Measurements from ENCODE around the gene TSC2.
"Not testable (repeated sequence)": the region's sequence is repeated elsewhere in the genome, so short reads cannot be mapped to it uniquely, and the experiment has no call there.

Gene TSC2

DNA sequence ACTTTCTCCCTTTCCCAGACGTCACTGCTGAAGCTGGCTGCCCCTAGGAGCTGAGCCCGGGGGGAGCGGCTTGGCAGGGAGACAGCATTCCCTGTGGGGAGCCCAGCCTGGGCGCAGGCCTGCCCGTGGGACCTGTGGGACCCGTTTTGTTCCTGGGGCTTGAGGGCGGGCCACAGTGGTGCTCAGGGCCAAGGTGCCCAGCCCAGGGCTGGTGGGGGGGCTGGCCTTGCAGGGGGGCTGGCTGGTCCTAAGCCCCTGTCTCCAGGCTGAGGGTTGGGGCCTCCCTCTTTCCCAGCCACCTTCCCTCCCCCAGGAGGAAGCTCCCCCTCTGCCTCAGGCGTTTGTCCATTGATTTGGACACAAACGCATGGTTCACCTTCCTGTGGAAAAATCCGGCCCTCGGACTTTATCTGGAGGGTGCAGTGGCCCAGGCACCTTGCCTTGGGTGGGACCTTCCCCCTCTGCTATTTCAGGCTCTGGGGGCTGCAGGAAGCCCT is 16.7 kb upstream of the TSC2 start:
- DNase-seq (ENCODE audit: low read depth): no peak

DNA sequence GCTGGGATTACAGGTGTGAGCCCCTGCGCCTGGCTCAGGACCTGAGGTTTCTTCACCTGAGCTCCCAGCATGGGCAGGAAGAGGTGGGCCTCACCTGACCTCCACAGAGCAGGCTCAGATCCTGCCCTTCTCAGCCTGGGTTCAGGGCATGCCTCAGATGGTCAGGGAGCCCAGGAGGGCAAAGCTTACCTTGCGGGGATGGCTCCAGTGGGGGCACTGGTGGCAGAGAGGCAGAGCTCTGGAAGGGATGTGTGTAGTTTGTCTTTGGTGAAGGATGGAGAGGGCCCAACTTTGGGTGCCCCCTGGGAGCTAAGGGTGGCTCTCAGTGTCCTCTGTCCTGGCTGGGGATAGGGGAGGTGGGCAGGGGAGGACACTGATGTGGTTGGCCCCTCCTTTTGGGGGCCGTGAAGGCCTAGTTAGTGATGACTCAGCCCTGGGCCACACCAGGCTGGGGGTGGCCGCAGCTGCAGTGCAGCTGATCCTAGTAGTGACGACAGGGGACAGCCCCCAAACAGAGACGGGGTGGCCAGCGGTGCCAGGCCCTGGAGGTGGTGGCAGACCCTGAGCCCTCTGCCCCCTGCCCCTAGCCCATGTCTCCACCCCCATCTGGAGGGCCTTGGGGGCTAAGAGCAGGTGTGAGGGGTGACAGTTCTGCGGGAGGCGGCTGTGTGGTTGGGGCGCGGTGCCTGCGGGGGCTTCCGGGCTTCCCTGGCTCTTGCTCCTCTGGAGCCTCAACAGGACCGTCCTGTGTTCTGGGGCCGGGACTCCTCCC is 15.3 kb upstream of the TSC2 start:
- DNase-seq (ENCODE audit: low read depth): no peak

DNA sequence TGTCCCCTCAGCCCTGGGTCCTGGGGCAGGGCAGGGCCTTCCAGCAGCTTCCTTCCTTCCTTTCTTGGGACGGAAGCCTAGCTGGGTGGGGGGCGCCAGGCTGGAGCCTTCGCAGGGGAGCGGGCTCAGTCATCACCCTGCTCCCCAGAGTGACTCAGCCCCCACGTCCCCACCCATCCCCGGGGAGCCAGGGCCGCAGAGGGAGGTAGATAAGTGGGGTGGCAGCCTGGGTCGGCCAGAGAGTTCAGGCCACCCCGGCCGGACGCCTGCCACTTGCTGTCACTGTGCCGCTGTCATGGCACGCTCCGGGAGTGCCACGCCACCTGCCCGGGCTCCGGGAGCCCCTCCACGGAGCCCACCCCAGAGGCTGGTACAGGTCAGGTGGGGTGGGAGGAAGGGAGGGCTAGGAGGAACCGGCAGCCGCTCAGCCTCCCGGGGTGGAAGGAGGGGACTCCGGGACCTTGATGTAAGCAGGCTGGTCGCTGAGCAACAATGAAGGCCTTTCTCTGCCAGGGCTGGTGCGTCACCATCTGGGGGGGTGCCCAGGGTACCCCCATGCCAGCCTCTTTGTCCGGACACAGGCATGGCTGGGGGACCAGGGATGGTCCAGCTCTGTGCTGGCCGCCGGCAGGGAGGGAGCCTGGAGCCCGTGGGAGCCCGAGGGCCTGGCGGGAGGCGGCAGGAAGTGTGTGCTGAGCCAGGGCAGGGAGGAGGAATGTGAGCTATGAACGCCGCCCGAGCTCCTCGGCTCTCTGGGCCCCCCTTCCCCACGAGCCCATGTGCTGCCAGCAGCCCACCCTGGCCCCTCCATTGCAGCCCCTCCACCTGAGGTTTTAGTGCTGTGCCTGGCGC is 14.5 kb upstream of the TSC2 start:
- no peak for DNase-seq (ENCODE audit: low read depth)

DNA sequence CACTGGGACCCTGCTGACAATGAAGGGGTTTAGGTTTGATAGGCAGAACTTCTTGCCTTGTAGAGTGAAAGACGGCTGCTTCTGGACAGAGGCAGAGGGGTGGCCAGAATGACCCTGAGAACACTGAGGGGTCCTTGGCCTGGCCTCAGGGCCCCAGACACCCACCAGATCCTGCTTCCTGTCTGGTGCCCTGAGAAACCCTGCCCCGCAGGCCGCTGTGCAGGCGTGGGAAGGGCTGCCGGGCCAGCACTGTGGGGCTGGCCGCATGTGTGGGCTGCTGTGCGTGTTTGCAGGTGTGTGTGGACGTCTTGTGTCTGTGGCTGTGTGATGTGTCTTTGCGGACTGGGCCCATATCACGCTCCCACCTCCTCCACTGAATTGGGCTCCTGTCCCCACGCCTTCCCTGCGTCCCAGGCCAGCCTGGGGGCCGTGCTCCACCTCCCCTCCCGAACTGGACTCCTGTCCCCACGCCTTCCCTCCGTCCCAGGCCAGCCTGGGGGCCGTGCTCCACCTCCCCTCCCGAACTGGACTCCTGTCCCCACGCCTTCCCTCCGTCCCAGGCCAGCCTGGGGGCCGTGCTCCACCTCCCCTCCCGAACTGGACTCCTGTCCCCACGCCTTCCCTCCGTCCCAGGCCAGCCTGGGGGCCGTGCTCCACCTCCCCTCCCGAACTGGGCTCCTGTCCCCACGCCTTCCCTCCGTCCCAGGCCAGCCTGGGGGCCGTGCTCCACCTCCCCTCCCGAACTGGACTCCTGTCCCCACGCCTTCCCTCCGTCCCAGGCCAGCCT is 13.7 kb upstream of the TSC2 start:
- not testable (repeated sequence) for DNase-seq (ENCODE audit: low read depth)

DNA sequence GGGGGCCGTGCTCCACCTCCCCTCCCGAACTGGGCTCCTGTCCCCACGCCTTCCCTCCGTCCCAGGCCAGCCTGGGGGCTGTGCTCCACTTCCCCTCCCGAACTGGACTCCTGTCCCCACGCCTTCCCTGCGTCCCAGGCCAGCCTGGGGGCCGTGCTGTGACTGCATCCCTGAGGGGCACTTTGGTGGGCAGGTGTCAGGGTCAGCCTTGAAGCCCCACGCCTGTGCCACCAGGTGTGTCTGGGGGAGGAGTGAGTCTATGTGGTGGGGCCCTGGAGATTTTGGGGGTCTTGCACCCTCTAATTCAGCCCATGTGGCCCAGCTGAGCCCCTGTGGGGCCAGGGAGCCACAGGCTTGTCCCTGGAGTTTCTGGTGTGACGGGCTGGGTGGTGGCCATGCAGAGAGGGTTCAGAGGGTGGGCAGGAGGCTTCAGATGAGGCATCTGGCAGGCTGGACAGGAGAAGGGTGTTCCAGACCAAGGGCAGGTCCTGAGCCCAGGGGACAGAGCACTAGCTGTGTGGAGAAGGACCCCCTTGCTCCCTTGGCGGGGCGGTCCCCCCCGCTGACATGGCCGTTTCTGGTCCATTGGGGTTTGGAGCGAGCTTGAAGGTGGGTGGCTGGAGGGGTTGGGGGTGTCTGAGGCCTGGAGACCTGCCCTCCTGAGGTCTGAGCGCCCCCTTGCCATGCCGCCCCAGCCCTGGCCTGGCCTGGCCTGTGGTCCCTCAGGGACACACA is 12.9 kb upstream of the TSC2 start:
- no peak for DNase-seq (ENCODE audit: low read depth)

DNA sequence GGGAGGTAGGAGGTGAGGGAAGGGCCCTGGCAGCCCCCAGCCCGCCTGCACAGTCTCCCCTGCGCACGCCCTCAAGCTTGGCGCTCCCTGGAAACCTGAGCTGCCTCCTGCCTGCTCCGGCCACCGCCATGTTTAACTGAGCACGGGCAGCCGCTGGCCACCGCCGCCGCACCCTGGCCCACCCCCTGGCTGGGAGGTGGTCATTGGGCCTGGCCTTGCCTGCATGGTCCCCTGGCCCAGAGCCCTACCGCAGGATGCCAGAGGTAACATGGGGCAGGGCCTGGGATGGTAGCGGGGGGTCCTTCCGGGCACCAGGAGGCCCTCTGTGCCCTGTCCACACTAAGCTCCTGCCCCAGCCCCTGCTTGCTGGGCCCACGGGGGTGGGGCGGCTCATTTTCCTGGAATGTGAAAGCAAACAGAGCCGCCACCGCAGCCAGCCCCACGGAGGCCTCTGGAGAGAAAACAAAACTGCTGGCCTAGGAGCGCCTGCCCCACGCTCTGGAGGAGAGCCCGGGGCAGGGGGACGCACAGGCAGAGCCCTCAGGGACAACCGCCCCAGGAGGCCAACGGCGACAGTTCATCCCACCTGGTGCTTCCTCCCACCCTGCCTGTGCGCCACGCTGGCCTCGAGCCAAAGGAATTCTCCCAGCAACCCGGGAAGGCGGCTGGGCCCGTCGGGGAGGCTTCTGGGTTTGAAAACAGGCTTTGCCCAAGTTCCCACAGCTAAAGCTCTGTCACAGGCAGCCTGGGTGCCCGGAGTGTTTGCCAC is 12.2 kb upstream of the TSC2 start:
- DNase-seq (ENCODE audit: low read depth): no peak

DNA sequence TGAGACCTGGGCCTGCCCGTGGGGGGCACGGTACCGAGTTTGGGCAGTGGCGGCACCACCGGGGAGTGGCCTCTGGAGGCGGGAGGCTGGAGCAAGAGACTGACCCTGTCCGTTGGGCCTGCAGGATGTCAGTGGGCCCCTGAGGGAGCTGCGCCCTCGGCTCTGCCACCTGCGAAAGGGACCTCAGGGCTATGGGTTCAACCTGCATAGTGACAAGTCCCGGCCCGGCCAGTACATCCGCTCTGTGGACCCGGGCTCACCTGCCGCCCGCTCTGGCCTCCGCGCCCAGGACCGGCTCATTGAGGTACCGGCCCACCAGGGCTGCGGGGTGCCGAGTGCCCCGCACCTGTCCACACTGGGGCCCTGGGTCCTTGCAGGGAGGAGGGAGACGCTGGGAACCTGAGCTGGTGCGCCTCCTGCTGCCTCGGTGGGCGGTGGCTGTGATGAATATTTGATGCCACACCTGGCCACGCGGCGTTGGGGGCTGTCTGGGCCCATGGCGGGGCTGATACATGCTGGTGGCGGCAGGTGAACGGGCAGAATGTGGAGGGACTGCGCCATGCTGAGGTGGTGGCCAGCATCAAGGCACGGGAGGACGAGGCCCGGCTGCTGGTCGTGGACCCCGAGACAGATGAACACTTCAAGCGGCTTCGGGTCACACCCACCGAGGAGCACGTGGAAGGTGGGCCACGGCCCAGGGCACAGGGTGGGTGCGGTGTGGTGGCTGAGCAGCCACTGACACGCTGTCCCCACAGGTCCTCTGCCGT is 11.4 kb upstream of the TSC2 start:
- no peak for DNase-seq (ENCODE audit: low read depth)

DNA sequence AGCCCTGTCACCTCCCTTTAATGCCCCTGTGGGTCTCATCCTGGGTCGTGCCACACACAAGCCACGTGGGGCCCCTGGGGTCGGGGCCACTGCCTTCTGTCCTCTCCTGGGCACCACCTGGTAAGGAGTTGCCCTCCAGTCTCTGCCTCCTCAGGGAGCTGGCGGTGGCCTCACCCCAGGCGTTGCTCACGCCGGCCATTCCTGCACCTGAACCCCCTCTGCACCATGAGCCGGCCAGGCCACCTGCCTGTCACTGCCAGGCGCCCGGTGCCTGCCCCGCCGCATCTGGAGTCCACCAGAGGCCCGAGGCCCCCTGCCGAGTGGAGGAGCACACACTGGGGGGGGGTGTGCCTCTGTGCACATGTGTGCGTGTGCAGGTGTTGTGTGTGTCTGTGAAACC is 10.7 kb upstream of the TSC2 start:
- DNase-seq (ENCODE audit: low read depth): no peak

DNA sequence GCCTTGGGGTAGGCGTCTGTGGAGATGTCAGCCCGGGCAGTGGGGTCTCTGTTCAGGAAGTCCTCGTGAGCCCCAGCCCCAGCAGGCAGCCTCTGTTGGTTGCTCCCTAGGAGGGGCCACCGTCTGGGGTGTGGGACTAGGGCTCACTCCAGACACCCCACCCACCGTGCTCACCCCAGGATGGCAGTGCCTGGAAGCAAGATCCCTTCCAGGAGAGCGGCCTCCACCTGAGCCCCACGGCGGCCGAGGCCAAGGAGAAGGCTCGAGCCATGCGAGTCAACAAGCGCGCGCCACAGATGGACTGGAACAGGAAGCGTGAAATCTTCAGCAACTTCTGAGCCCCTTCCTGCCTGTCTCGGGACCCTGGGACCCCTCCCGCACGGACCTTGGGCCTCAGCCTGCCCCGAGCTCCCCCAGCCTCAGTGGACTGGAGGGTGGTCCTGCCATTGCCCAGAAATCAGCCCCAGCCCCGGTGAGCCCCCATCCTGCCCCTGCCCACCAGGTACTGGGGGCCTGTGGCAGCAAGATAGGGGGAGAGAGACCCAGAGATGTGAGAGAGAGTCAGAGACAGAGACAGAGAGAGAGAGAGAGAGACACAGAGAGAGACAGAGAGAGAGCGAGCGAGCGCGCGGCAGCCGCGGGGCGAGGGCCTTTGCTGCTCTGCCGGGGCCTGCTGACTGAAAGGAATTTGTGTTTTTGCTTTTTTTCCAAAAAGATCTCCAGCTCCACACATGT is 10.0 kb upstream of the TSC2 start:
- no peak for DNase-seq (ENCODE audit: low read depth)

DNA sequence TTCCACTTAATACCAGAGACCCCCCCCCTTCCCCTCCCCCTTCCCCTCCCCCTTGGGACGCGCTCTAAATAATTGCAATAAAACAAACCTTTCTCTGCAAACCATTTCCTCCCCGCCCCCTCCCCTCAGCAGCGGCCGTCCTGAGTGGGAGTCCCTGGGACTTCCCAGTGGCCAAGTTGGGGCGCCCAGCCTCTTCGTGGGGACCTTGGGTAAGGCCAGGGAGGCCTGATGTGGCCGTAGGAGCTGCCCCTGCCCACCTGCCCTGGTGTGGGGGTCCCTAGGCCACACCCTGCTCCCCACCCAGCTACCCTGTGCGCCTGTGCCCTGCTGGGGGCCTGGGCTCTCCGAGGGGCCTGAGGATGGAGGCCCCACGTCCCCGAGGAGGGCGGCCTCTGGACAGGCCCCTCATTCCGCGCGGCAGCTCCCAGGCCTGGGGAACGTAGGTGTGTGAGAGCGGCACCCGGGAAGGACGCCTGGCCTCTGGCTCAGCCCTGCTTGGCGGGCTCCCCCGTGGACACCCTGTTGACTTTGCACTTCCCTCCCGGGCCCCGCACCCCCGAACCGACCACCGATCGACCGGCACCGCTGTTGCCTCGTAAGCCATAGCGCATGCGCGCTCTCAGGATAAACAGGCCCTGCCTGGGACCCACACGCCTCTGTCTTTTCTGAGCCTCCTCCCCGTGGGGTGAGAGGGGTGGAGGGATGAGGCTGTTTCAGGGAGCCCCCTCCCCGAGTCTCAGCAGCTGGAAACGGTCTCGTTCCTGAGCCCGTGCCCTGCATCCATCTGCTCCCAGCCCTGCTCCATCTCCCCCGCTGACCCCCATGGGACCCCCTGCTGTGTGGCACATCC is 9.2 kb upstream of the TSC2 start:
- DNase-seq (ENCODE audit: low read depth): no peak

DNA sequence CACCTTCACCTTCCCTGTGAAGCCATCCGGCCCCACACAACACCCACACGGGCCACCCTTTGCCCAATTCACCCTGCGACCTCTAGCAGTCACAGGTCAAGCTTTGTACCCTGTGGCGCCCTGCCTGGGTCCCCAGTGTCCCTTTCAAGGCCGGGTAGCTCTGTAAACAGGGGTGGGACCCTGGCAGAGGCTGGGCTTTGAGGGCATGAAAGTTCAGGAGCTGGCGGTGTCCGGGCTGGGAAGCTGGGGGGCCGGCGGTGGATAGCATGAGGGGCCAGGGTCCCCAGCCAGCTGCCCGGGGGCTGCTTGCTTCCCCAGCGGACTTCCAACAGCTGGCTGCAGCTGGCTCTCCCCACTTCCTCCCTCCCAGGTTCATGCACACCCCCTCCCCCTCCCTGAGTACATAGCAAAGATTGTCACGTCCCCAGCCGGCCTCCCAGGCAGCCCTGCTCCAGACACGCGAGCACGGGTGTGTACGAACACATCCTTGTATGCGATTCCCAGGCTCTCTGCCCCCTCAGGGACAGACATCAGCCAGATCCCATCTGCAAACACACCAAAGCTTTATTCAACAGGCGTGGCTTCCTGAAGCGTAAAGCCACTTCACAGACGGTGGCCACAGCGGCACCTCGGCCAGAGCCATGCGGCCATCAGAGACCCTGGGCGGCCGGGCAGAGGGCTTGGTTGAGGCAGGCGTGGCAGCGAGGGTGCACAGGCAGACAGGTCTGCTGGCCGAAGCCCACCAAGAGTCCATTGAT is 8.3 kb upstream of the TSC2 start:
- no peak for DNase-seq (ENCODE audit: low read depth)

DNA sequence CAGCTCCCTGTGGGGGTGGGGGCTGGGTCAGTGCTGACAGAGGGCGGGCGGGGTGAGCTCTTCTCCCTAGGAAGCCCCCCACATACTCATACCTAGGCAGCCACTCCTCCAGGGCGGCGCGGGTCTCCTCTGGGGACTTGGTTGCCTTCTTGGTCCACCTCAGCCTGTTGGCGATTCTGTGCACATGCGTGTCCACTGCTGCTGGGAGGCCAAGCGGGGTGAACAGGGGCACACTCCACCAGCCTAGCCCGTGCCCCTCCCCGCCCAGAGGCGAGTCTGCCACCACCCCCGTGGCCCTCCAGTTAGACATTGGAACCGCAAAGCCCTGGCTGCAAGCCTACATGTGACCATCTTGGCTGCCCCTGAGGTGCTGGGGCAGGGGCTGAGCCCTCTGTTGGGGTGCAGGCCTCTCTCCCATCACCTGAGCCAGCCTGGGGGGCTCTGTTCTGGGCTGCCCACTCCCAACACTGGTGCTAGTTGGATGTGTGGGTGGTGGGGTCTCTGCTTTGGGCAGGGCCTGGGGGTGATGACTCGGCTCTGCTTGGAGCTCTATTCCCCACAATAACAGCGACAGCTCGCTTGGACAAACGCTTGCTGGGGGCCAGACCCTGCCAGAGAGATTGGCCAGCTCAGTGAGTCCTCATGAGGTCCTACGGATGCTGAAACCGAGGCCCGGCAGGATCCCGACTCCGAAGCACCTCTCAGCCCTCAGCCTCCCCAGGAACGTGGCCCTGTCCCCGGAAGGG is 7.6 kb upstream of the TSC2 start:
- DNase-seq (ENCODE audit: low read depth): no peak

DNA sequence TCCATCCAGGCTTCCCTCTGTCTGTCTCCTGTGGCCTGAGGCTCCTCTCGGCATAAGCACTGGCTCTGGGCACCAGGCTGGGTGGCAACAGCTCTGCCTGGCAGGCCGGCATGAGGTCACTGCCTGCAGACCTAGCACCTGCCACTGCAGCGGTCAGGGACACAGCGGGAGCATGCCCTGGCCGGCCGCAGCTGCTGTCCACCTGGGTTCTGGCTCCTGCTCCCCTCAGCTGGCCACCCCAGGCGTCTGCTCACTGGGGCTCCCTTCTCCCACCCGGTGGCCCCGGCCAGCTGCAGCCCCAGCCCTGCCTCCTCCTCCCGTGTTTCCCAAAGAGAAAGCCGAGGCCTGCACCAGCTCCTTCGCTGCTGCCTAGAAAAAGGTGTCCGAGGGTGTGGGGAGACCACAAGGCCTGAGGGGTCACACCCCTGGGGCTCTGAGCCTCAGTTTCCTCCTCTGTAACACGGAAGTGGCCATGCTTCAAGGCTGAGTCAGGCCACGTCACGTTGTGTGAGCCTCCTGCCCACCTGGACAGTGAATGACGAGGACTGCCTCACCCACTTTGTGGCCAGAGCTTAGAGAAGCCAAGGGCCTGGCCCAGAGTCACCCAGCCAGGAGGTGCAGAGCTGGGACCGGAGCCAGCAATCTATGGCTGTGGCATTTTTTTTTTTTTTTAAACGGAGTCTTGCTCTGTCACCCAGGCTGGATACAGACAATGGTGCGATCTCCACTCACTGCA is 6.8 kb upstream of the TSC2 start:
- no peak for DNase-seq (ENCODE audit: low read depth)

DNA sequence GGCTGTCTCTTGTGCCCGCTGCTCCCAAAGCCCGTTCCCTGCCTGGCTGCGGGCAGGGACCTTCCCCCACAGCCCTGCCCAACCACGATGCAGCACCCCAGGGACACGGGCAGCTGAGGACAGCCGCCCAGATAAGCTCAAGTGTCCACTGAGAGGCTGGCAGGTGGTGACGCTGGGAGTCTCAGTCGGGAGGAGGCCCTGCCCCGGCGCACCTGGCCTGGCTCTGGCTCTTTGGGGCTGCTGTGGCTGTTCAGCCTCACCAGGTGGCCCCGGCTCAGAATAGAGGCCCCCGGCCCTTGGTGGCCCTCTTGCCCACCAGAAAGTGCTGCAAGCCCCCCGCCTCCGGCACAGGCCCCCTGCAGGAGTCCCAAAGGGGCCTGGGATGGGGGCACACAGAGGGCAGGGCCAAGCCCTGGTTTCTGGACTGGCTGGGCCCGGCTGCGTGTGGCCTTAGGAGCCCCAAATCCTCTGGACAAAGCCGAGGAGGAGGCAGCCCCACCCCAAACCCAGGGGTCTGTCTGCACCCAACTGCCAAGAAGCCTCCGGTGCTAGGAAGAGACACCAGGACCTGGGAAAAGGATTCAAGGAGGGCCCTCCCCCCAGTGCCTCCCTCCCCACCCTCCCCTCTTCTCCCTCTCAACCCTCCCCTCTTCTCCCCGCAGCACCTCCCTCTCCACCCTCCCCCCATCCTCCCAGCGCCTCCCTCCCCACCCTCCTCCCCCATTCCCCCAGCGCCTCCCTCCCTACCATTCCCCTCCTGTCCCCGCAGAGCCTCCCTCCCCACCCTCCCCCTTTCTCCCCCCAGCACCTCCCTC is 5.4 kb upstream of the TSC2 start:
- no peak for DNase-seq (ENCODE audit: low read depth)

DNA sequence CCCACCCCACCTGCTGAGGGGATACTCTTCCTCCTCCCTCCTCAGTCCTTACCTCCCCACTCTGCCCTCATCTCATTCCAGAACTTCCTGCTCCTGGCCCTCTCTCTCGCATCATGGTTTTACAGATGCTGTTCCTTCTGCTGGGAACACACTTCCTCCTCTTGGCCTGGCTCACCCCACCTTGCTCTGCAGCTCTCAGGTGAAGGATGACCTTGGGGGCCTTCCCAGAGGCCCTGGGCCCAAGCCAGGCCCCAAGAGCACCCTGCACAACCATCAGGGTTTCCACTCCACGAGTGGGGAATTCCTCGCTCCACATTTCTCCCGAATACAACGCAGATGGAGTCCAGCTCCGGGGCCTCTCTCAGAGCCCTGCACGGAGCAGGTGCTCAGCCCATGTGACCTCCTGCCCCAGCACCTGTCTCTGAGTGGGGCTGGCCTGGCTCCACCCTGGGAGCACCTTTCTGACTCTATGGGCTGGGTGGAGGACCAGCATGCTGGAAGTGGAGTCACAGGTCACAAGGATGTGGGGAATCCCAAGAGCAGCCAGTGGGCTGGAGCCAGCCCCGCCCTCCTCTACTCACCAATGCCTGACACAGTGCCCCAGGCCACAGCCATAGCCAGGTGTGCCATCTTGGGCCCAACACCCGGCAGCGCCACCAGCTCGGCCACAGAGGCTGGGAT is 4.7 kb upstream of the TSC2 start:
- DNase-seq (ENCODE audit: low read depth): no peak

Data from activated T-cell treated with anti-CD3 and anti-CD28 coated beads for 1 hour (primary cell).